HEK293T (cell line): ENCODE data around the gene DRAP1.

Experiments
- BHLHE40 ChIP-seq: fragments of 450-650 bp; IDR thresholded peaks from 2 replicates; pipeline ENCODE4 v1.6.1; 2016; ENCODE audit warnings: mild to moderate bottlenecking, moderate library complexity, borderline replicate concordance
- ELF4 ChIP-seq: fragments of 450-650 bp; IDR thresholded peaks from 2 replicates; pipeline ENCODE4 v1.6.1; 2017; ENCODE audit warnings: antibody characterized with exemption
- FOXA1 ChIP-seq: fragments of 450-650 bp; IDR thresholded peaks from 2 replicates; pipeline ENCODE4 v1.6.1; 2016; ENCODE audit warnings: mild to moderate bottlenecking
- FOXK2 ChIP-seq: fragments of 450-650 bp; IDR thresholded peaks from 2 replicates; pipeline ENCODE4 v1.6.1; 2016; ENCODE audit warnings: mild to moderate bottlenecking
- FOXM1 ChIP-seq: fragments of 450-650 bp; IDR thresholded peaks from 2 replicates; pipeline ENCODE4 v1.6.1; 2017; ENCODE audit warnings: mild to moderate bottlenecking, borderline replicate concordance
- L3MBTL2 ChIP-seq: fragments of 450-650 bp; conservative IDR thresholded peaks from 2 replicates; pipeline ENCODE4 v1.6.1; 2016; ENCODE audit warnings: mild to moderate bottlenecking
- LEF1 ChIP-seq: fragments of 450-650 bp; IDR thresholded peaks from 2 replicates; pipeline ENCODE4 v1.6.1; 2017; ENCODE audit warnings: mild to moderate bottlenecking, borderline replicate concordance
- NFRKB ChIP-seq: fragments of 450-650 bp; IDR thresholded peaks from 2 replicates; pipeline ENCODE4 v1.6.1; 2016; ENCODE audit warnings: mild to moderate bottlenecking, moderate library complexity
- SP1 ChIP-seq: fragments of 450-650 bp; IDR thresholded peaks from 2 replicates; pipeline ENCODE4 v1.6.1; 2017
- ZNF384 ChIP-seq: fragments of 450-650 bp; IDR thresholded peaks from 2 replicates; pipeline ENCODE4 v1.6.1; 2016
- TF ChIP-seq, protein P1 (sequence below): fragments of 450-650 bp; IDR thresholded peaks from 2 replicates; pipeline ENCODE4 v1.6.1; 2016

DNA sequence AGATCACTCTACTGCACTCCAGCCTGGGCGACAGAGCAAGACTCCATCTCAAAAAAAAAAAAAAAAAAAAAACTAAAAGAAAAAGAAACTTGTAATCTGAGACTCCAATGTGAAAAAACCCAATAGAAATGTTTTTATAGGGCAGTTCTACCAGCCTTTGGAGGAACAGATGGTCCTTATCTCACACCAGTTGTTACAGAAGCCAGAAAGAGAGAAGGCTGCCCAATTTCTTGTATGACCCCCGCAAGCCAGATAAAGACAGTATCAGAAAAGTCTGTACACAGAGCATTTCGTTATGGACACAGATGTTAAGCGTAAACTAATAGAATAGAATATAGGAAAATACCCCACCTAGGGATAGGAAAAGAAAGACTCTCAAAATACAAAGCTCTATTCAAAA, 14.8 kb downstream of the DRAP1 start:
- TF ChIP-seq LEF1 = no peak
- no peak for TF ChIP-seq SP1
- no peak for TF ChIP-seq BHLHE40
- TF ChIP-seq, protein P1, sequence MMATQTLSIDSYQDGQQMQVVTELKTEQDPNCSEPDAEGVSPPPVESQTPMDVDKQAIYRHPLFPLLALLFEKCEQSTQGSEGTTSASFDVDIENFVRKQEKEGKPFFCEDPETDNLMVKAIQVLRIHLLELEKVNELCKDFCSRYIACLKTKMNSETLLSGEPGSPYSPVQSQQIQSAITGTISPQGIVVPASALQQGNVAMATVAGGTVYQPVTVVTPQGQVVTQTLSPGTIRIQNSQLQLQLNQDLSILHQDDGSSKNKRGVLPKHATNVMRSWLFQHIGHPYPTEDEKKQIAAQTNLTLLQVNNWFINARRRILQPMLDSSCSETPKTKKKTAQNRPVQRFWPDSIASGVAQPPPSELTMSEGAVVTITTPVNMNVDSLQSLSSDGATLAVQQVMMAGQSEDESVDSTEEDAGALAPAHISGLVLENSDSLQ = no peak
- peak; percentile 46; the same call in 1 of the 2 replicates for TF ChIP-seq ZNF384
- TF ChIP-seq FOXK2 = no peak
- TF ChIP-seq ELF4 = no peak
- TF ChIP-seq NFRKB = no peak
- no peak for TF ChIP-seq FOXM1
- TF ChIP-seq L3MBTL2 = no peak
- TF ChIP-seq FOXA1 = no peak
